SU-DHL-6 (cell line): ENCODE measurements around the gene STIP1.

ENCODE experiments used
- CTCF ChIP-seq: fragments of 200-600 bp; sonication (generic); IDR thresholded peaks from one replicate; pipeline ENCODE4 v1.5.1; 2017; ENCODE audit warnings: antibody characterized with exemption, mild to moderate bottlenecking, low read length, moderate library complexity; ENCODE audit not compliant: insufficient read depth, poor library complexity, severe bottlenecking
- EZH2phosphoT487 ChIP-seq: fragments of 200-600 bp; sonication (generic), shearing (Covaris generic); conservative IDR thresholded peaks from 2 replicates; pipeline ENCODE4 v1.6.1; 2018; ENCODE audit warnings: mild to moderate bottlenecking, antibody characterized with exemption, low read length, moderate library complexity, mixed read lengths

- TF ChIP-seq CTCF (no peak), EZH2phosphoT487 (no peak)
Observed at GRCh38 chr11:64222651-64223000, 36.7 kb downstream of the STIP1 start.
